GM23338 (cell line): ENCODE measurements around the gene CELSR1. TPM values are rescaled to one million over a fixed set of nuclear protein-coding genes. Genes with fewer than 3 reads are reported as not detected.

Experiments used
- ATAC-seq: fragments of 200-7000 bp; cut with Tn5 transposase; 3 replicates; pipeline ENCODE4 v1.9.1; 2020
- DNase-seq: peaks from one replicate; pipeline ENCODE4 v3.0.0-alpha.2; 2015; ENCODE audit warnings: low spot score
- H2AFZ ChIP-seq: fragments of 200-600 bp; sonication (generic); 2 replicates; pipeline ENCODE4 v1.8.0; 2016; ENCODE audit warnings: antibody characterized with exemption, mild to moderate bottlenecking, moderate library complexity
- H3F3A ChIP-seq: fragments of 200-600 bp; sonication (generic); replicated peaks from 2 replicates; pipeline ENCODE4 v1.8.0; 2017; ENCODE audit warnings: antibody characterized with exemption, mixed run types, low read depth
- H3K27ac ChIP-seq: fragments of 200-600 bp; sonication (generic); 2 replicates; pipeline ENCODE4 v1.6.1; 2016; ENCODE audit warnings: low read depth
- H3K27me3 ChIP-seq: fragments of 200-600 bp; sonication (generic); 2 replicates; pipeline ENCODE4 v1.8.0; 2016; ENCODE audit warnings: mild to moderate bottlenecking, mixed run types, moderate library complexity; ENCODE audit not compliant: insufficient read depth
- H3K36me3 ChIP-seq: fragments of 200-600 bp; sonication (generic); 2 replicates; pipeline ENCODE4 v1.8.0; 2016; ENCODE audit warnings: mild to moderate bottlenecking; ENCODE audit not compliant: insufficient read depth
- H3K4me1 ChIP-seq: fragments of 200-600 bp; sonication (generic); 2 replicates; pipeline ENCODE4 v1.8.0; 2016; ENCODE audit warnings: mild to moderate bottlenecking, moderate library complexity; ENCODE audit not compliant: insufficient read depth
- H3K4me2 ChIP-seq: fragments of 200-600 bp; sonication (generic); 2 replicates; pipeline ENCODE4 v1.7.1; 2017; ENCODE audit warnings: mixed run types
- H3K4me3 ChIP-seq: fragments of 200-600 bp; sonication (generic); 2 replicates; pipeline ENCODE4 v1.6.1; 2016; ENCODE audit warnings: mixed run types
- H3K79me2 ChIP-seq: fragments of 200-600 bp; sonication (generic); replicated peaks from 2 replicates; pipeline ENCODE4 v1.8.0; 2017; ENCODE audit warnings: mild to moderate bottlenecking; ENCODE audit not compliant: insufficient read depth
- H3K9me2 ChIP-seq: fragments of 200-600 bp; sonication (generic); 2 replicates; pipeline ENCODE4 v1.8.0; 2017; ENCODE audit not compliant: insufficient read depth
- H4K20me1 ChIP-seq: fragments of 200-600 bp; sonication (generic); replicated peaks from 2 replicates; pipeline ENCODE4 v1.8.0; 2017; ENCODE audit warnings: mild to moderate bottlenecking; ENCODE audit not compliant: insufficient read depth
- H3K27ac Mint-ChIP-seq: 2 replicates; pipeline ENCODE4 v1.8.0; 2020; ENCODE audit warnings: inconsistent platforms, mild to moderate bottlenecking, moderate library complexity, mixed read lengths
- H3K27me3 Mint-ChIP-seq: 3 replicates; pipeline ENCODE4 v1.8.0; 2022; ENCODE audit warnings: low read depth, mild to moderate bottlenecking, moderate library complexity, mixed read lengths, inconsistent platforms; ENCODE audit not compliant: insufficient read depth, poor library complexity
- H3K36me3 Mint-ChIP-seq: 3 replicates; pipeline ENCODE4 v1.8.0; 2021; ENCODE audit warnings: low read depth, mild to moderate bottlenecking, inconsistent platforms, moderate library complexity, mixed read lengths
- H3K4me1 Mint-ChIP-seq: 3 replicates; pipeline ENCODE4 v1.8.0; 2020; ENCODE audit warnings: mild to moderate bottlenecking, inconsistent platforms, mixed read lengths
- H3K4me3 Mint-ChIP-seq: 3 replicates; pipeline ENCODE4 v1.8.0; 2021; ENCODE audit warnings: moderate library complexity, mild to moderate bottlenecking, inconsistent platforms, mixed read lengths
- H3K9me3 Mint-ChIP-seq: 3 replicates; pipeline ENCODE4 v1.8.0; 2020; ENCODE audit warnings: moderate library complexity, mild to moderate bottlenecking, inconsistent platforms, mixed read lengths
- CREB1 ChIP-seq: fragments of 250-450 bp; sonication (Bioruptor Pico); IDR thresholded peaks from 2 replicates; pipeline ENCODE4 v1.5.0; 2020; ENCODE audit warnings: low read depth, mild to moderate bottlenecking, moderate library complexity
- CTCF ChIP-seq, 2 experiments: fragments of 200-600 bp in 1 of 2; sonication (generic) in 1 of 2; conservative IDR thresholded peaks; 2 replicates each; pipeline versions ENCODE4 v1.5.1 to v1.6.1; 2016 to 2017; ENCODE audit warnings: antibody characterized with exemption in 2 of 2, low read depth in 2 of 2, mild to moderate bottlenecking in 2 of 2, moderate library complexity in 1 of 2
- ETS1 ChIP-seq: IDR thresholded peaks from 2 replicates; pipeline ENCODE4 v1.6.1; 2016; ENCODE audit warnings: antibody characterized with exemption
- EZH2 ChIP-seq: fragments of 200-600 bp; sonication (generic); IDR thresholded peaks from one replicate; pipeline ENCODE4 v1.8.0; 2017; ENCODE audit warnings: antibody characterized with exemption, mild to moderate bottlenecking, low read depth; ENCODE audit not compliant: unreplicated experiment
- EZH2phosphoT487 ChIP-seq: fragments of 200-600 bp; sonication (generic); IDR thresholded peaks from one replicate; pipeline ENCODE4 v1.8.1; 2018; ENCODE audit warnings: antibody characterized with exemption; ENCODE audit not compliant: unreplicated experiment
- JUNB ChIP-seq: IDR thresholded peaks from one replicate; pipeline ENCODE4 v1.6.1; 2016; ENCODE audit warnings: antibody characterized with exemption; ENCODE audit not compliant: unreplicated experiment
- NANOG ChIP-seq: IDR thresholded peaks from 2 replicates; pipeline ENCODE4 v1.6.1; 2016; ENCODE audit warnings: antibody characterized with exemption, borderline replicate concordance
- POLR2AphosphoS5 ChIP-seq: IDR thresholded peaks from 2 replicates; pipeline ENCODE4 v1.6.1; 2016; ENCODE audit warnings: antibody characterized with exemption, low read depth
- REST ChIP-seq: IDR thresholded peaks from one replicate; pipeline ENCODE4 v1.6.1; 2018; ENCODE audit warnings: antibody characterized with exemption; ENCODE audit not compliant: unreplicated experiment
- STAT1 ChIP-seq: IDR thresholded peaks from one replicate; pipeline ENCODE4 v1.6.1; 2016; ENCODE audit warnings: antibody characterized with exemption; ENCODE audit not compliant: unreplicated experiment
- ZNF114 ChIP-seq: fragments of 250-450 bp; sonication (Bioruptor Pico); IDR thresholded peaks from 2 replicates; pipeline ENCODE4 v1.5.0; 2020; ENCODE audit warnings: mild to moderate bottlenecking, moderate library complexity
- ZNF331 ChIP-seq: fragments of 250-450 bp; sonication (Bioruptor Pico); IDR thresholded peaks from 2 replicates; pipeline ENCODE4 v1.5.0; 2020; ENCODE audit warnings: low read depth, mild to moderate bottlenecking, moderate library complexity
- ZNF462 ChIP-seq: fragments of 250-450 bp; sonication (Bioruptor Pico); IDR thresholded peaks from 2 replicates; pipeline ENCODE4 v1.5.0; 2020; ENCODE audit warnings: mild to moderate bottlenecking, moderate library complexity
- polyA plus RNA-seq: library from polyadenylated mRNA; unstranded; fragments of >200 nt; fragmentation: Nextera tagmentation; extraction: Ambion mirVana; gene quantifications from 2 replicates; pipeline ENCODE4 v1.2.1, GENCODE V29; 2016
- total RNA-seq: library from RNA; depleted of rRNA; stranded (reverse); fragments of >200 nt; shearing (Covaris generic); gene quantifications from 2 replicates; pipeline ENCODE4 v1.2.3, GENCODE V29; 2014

The CELSR1 gene
- total and polyA plus RNA-seq, 2 experiments from 2014 or later, result 4.8 to 20.4 TPM

- no peaks in the 10 kb centered on the region for H3K79me2 ChIP-seq
- Mint-ChIP-seq H3K27ac (no peak overlapping the region), H3K36me3 (no peaks in the 10 kb centered on the region), H3K27me3 (peaks cover 6% of the 10 kb centered on the region), H3K4me1 (peaks cover 6% of the 10 kb centered on the region), H3K9me3 (no peaks in the 10 kb centered on the region), H3K4me3 (no peak overlapping the region)
- peaks cover 4% of the 10 kb centered on the region; the same call in 1 of the 2 replicates for H3K4me1 ChIP-seq
- ATAC-seq (no peak), DNase-seq (no peak)
- no peaks in the 10 kb centered on the region for H4K20me1 ChIP-seq
- TF ChIP-seq EZH2, result no peak
- TF ChIP-seq CREB1 (CRISPR knock-in tag), result no peak
- no peak for TF ChIP-seq REST
- TF ChIP-seq ETS1, result no peak
- TF ChIP-seq EZH2phosphoT487, result no peak
- TF ChIP-seq ZNF462 (CRISPR knock-in tag), result no peak
- TF ChIP-seq STAT1, result no peak
- TF ChIP-seq CTCF (conservative IDR thresholded peaks at IDR 0.05; ENCODE audit: low read depth in 2 of 2), result no peak
- TF ChIP-seq JUNB, result no peak
- TF ChIP-seq ZNF114, result no peak
- TF ChIP-seq POLR2AphosphoS5, result no peak
- TF ChIP-seq ZNF331 (CRISPR knock-in tag), result no peak
- TF ChIP-seq NANOG, result no peak
- H3K4me2 ChIP-seq, result no peak overlapping the region
- H3K36me3 ChIP-seq, result no peaks in the 10 kb centered on the region
- no peak overlapping the region for H2AFZ ChIP-seq
- no peaks in the 10 kb centered on the region for H3K27me3 ChIP-seq
- no peak overlapping the region for H3K27ac ChIP-seq
- no peak overlapping the region for H3K4me3 ChIP-seq
- 0 out of 2 replicates have a peak, but pooled peaks cover 4% of the 10 kb centered on the region for H3F3A ChIP-seq
- no peaks in the 10 kb centered on the region for H3K9me2 ChIP-seq
Measured at GRCh38 chr22:46368422-46368821, 169.0 kb downstream of the CELSR1 start.
